Measurements from ENCODE around the gene PDCD1. TPM values are rescaled to one million over a fixed set of nuclear protein-coding genes. Genes with fewer than 3 reads are reported as not detected.
A peak's percentile ranks its signal among the peaks of the same experiment; 100 is the strongest.

PDCD1 gene
- total RNA-seq, 1 donor from 2014 or later: not detected

DNA sequence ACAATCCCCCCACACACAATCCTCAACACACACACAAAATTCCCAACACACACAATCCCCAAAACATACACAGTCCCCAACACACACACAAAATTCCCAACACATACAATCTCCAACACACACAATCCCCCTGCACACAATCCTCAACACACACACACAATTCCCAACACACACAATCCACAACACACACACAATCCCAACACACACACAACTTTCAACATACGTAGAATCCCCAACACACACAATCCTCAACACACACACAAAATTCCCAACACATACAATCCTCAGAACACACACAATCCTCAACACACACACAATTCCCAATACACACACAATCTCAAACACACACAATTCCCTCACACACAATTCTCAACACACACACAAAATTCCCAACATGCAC, 2.6 kb upstream of the PDCD1 start:
- Histone ChIP-seq H3K27ac (no peak overlapping the region), H3K4me3 (no peak overlapping the region), H3K36me3 (no peaks in the 10 kb centered on the region), H3K27me3 (peaks cover 23% of the 10 kb centered on the region), H3K4me1 (no peaks in the 10 kb centered on the region), H3K9me3 (no peaks in the 10 kb centered on the region)
- TF ChIP-seq, protein P1, sequence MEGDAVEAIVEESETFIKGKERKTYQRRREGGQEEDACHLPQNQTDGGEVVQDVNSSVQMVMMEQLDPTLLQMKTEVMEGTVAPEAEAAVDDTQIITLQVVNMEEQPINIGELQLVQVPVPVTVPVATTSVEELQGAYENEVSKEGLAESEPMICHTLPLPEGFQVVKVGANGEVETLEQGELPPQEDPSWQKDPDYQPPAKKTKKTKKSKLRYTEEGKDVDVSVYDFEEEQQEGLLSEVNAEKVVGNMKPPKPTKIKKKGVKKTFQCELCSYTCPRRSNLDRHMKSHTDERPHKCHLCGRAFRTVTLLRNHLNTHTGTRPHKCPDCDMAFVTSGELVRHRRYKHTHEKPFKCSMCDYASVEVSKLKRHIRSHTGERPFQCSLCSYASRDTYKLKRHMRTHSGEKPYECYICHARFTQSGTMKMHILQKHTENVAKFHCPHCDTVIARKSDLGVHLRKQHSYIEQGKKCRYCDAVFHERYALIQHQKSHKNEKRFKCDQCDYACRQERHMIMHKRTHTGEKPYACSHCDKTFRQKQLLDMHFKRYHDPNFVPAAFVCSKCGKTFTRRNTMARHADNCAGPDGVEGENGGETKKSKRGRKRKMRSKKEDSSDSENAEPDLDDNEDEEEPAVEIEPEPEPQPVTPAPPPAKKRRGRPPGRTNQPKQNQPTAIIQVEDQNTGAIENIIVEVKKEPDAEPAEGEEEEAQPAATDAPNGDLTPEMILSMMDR (IDR thresholded peaks at IDR 0.05): no peak
- DNase-seq (ENCODE audit: low spot score in 2 of 2): no peak
- intact Hi-C loops (cut with DNase I): no loop called here

DNA sequence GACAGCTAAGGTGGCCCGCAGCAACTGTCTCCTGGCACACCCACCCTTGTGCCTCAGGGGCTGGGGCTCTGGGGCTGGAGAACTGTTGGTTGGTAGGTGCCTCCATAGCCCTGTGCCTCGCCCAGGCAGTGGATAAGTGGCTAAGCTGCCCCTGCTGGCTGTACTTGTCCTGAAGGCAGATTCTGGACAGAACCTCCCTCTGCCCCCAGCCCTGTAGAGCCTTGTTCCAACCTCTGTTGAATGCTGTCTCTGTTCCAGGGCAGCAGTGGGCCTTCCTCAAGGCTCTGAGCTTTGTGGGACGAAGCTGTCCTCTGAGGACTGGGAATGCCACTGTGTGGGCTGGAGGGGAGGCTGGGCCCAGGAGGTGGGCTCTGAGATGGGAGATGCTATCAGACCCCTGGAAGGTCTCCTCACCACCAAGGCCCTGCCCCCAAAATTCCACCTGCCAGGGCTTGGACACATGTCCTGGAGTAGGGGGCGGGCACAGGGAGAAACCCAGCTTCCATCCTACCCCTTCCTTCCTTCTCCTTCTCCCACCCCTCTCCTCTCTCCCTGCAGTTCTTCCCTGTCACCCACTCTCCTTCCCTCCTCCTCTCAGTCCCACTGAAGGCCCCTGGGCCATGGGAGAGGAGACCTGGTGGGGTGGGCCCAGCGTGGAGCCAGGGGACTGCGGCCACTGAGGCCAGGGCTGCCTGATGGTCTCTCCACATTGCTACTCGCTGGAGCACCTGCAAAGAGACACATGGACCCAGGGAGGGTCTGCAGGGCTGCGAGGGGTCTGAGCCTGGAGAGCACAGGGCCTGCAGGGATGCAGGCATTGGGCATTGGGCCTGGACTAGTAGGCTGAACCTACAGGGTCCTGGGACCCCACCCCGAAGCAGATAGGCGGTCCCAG, 1.7 kb upstream of the PDCD1 start:
- H3K4me1 ChIP-seq: no peaks in the 10 kb centered on the region
- intact Hi-C loops (cut with DNase I): no loop called here
- peaks cover 22% of the 10 kb centered on the region for H3K27me3 ChIP-seq
- H3K4me3 ChIP-seq: peak overlapping the region in 1 of 2 donors; percentile 40
- H3K9me3 ChIP-seq: no peaks in the 10 kb centered on the region
- no peak for DNase-seq (ENCODE audit: low spot score in 2 of 2)
- TF ChIP-seq, protein P1 (IDR thresholded peaks at IDR 0.05): no peak
- peak overlapping the region; percentile 62 to 64 for H3K27ac ChIP-seq
- no peaks in the 10 kb centered on the region for H3K36me3 ChIP-seq

DNA sequence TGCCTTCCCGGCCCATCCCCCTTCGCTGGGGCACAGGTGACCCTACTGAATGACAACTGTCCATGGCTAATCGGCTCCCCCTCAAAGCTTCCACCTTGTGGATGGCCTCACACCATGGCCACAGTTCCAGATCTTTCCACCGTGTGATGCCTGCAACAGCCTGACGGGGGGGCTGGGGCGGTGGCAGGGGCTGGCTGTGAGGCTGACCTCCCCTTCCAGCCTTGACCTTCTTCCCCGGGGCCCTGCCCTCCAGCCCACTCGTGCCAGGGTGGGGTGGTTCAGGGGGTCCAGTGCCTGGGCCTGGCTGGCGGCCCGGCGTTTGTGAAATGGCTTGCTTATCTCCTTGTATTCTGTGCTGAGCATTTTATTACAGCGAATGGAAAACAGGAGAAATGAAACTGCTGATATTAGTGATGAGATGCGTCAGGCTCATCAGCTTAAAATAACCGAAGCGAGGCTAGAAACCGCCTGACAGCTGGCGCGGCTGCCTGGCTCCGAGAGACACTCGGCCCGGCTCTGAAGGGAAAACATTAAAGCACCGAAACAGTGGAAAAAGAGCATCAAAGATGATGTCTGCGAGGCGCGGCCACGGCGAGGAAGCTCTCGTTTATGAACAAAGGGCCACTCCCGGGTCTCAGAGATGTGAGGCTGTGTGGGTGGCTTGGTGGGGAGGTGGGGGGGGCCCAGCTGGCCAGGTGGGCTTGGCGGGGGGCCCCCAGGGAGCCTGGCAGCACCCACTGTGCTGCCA, 916 bp upstream of the PDCD1 start:
- Histone ChIP-seq H3K27me3 (peaks cover 14% of the 10 kb centered on the region), H3K4me3 (peak overlapping the region in 1 of 2 donors; percentile 40), H3K4me1 (no peaks in the 10 kb centered on the region), H3K36me3 (no peaks in the 10 kb centered on the region), H3K27ac (peak overlapping the region; percentile 62 to 64), H3K9me3 (no peaks in the 10 kb centered on the region)
- intact Hi-C loops (cut with DNase I): no loop called here
- DNase-seq (ENCODE audit: low spot score in 2 of 2): no peak
- TF ChIP-seq, protein P1 (IDR thresholded peaks at IDR 0.05): peak in 1 of 3 experiments; percentile 13

DNA sequence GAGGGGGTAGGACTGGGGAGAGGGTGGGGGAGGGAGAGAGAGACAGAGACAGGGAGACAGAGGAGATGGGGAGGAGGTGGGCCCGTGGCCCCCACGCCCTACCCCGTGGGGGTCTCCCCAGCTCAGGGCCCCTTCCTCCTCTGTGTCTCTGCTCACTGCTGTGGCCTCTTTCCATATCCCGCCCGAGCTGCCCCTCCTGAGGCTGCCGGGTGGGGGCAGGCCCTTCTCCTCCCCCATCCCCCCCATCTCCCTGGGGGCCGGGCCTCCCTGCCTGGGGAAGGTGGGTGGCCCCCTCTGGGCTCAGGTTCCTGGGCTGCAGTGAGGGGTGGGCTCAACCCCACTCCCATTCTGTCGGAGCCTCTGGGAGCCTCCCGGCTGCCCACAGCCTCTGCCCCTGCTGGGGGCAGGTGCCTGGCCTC, 332 bp upstream of the PDCD1 start:
- H3K27ac ChIP-seq: peak overlapping the region; percentile 38 to 64
- no peaks in the 10 kb centered on the region for H3K4me1 ChIP-seq
- H3K27me3 ChIP-seq: peaks cover 8% of the 10 kb centered on the region
- intact Hi-C loops (cut with DNase I): no loop called here
- no peaks in the 10 kb centered on the region for H3K36me3 ChIP-seq
- no peaks in the 10 kb centered on the region for H3K9me3 ChIP-seq
- H3K4me3 ChIP-seq: no peak overlapping the region
- TF ChIP-seq, protein P1 (IDR thresholded peaks at IDR 0.05): no peak
- no peak for DNase-seq (ENCODE audit: low spot score in 2 of 2)

DNA sequence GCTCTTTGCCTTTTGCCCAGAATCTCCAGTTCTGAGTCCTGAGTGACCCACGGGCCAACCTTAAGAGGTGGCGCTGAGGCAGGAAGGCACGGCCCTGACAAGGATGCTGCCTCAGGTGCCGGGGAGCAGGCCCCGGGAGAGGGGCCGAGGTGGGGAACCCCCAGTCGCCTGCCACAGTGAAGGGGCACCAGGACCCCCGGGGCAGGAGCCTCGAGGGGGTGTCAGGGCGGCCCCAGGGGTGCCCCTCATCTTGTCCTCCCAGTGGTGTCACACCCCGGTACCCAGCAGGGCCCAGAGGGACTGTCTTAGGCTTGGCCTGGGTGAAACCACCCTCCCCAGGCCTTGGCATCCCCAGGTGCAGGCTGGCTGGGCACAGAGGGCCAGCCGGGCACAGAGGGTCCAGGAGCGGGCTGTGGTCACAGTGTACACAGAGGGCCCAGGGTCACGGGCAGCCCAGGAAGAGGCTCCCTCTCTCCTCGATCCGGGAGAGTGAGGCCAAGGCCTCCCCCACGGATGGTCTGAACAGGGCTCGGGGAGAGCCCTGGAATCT, 1.0 kb downstream of the PDCD1 start:
- intact Hi-C loops (cut with DNase I): no loop called here
- H3K27me3 ChIP-seq: no peaks in the 10 kb centered on the region
- no peaks in the 10 kb centered on the region for H3K36me3 ChIP-seq
- no peak for DNase-seq (ENCODE audit: low spot score in 2 of 2)
- H3K27ac ChIP-seq: no peak overlapping the region
- TF ChIP-seq, protein P1 (IDR thresholded peaks at IDR 0.05): no peak
- H3K4me3 ChIP-seq: no peak overlapping the region
- H3K9me3 ChIP-seq: no peaks in the 10 kb centered on the region
- no peaks in the 10 kb centered on the region for H3K4me1 ChIP-seq

Measured in ascending aorta (tissue), 2 donors.